A549 (cell line): ENCODE data around the gene NEAT1. TPM values are rescaled to one million over a fixed set of nuclear protein-coding genes. Genes with fewer than 3 reads are reported as not detected.

ENCODE experiments used
- ATAC-seq, 2 experiments: fragments of 200-7000 bp in 1 of 2; fragments of >200 bp in 1 of 2; cut with Nextera tagmentation in 1 of 2; cut with Tn5 transposase in 1 of 2; 3 replicates each; pipeline versions ENCODE4 v1.8.0 to v1.9.1; 2018 to 2020; ENCODE audit warnings: mild to moderate bottlenecking in 1 of 2, moderate library complexity in 1 of 2
- CTCF ChIA-PET: fragments of 300-600 bp; sonication (Branson Sonifier 250); formaldehyde crosslinking; extraction: SDS; loops from one replicate; lab custom pipeline; 2021; ENCODE audit warnings: antibody characterized with exemption, inconsistent platforms; lab: Yijun Ruan, JAX
- POLR2A ChIA-PET: fragments of 350-600 bp; formaldehyde crosslinking; extraction: SDS; loops from one replicate; lab custom pipeline; 2021; ENCODE audit warnings: antibody characterized with exemption, inconsistent platforms; lab: Yijun Ruan, JAX
- DNase-seq, 2 experiments: peaks; one replicate each; pipeline versions ENCODE4 v3.0.0 to v3.0.0-alpha.2; 2011 to 2016; ENCODE audit warnings: low read depth in 1 of 2, low spot score in 1 of 2
- FAIRE-seq: peaks from 2 replicates; lab custom pipeline; 2011; peaks lifted over from hg19 to GRCh38; lab: Jason Lieb, UNC
- H3K27ac ChIP-seq, 2 experiments: fragments of >200 bp; sonication (Bioruptor Twin); formaldehyde crosslinking; 3 replicates each; pipeline ENCODE4 v1.5.1; 2016 to 2017
- H3K4me1 ChIP-seq: fragments of >200 bp; sonication (Bioruptor Twin); formaldehyde crosslinking; 3 replicates; pipeline ENCODE4 v1.6.1; 2016
- H3K4me2 ChIP-seq: fragments of >200 bp; sonication (Bioruptor Twin); formaldehyde crosslinking; 3 replicates; pipeline ENCODE4 v1.6.1; 2016
- H3K4me3 ChIP-seq: fragments of >200 bp; sonication (Bioruptor Twin); formaldehyde crosslinking; 3 replicates; pipeline ENCODE4 v1.5.1; 2016
- H3K9me3 ChIP-seq: fragments of >200 bp; sonication (Bioruptor Twin); formaldehyde crosslinking; 3 replicates; pipeline ENCODE4 v1.6.1; 2016
- BHLHE40 ChIP-seq: IDR thresholded peaks from 2 replicates; pipeline ENCODE4 v1.6.1; 2012; ENCODE audit warnings: low read depth, low read length, inconsistent platforms
- CBX2 ChIP-seq: fragments of 200-600 bp; sonication (generic); IDR thresholded peaks from 2 replicates; pipeline ENCODE4 v1.6.1; 2016; ENCODE audit warnings: low read depth, mild to moderate bottlenecking, borderline replicate concordance
- CEBPB ChIP-seq, 2 experiments: fragments of >200 bp in 1 of 2; sonication (Bioruptor Twin) in 1 of 2; formaldehyde crosslinking in 1 of 2; IDR thresholded peaks; 2 replicates each; pipeline ENCODE4 v1.6.1; 2012 to 2016
- EHMT2 ChIP-seq: fragments of 200-600 bp; sonication (generic); IDR thresholded peaks from 2 replicates; pipeline ENCODE4 v1.6.1; 2016; ENCODE audit warnings: antibody characterized with exemption, low read depth, mild to moderate bottlenecking, moderate library complexity
- EP300 ChIP-seq, 2 experiments: fragments of >200 bp; sonication (Bioruptor Twin); formaldehyde crosslinking; IDR thresholded peaks; 2 replicates in 1 of 2; 3 replicates in 1 of 2; pipeline ENCODE4 v1.6.1; 2016 to 2017
- ESRRA ChIP-seq: fragments of 150-350 bp; IDR thresholded peaks from 2 replicates; pipeline ENCODE4 v1.6.1; 2014; ENCODE audit warnings: mild to moderate bottlenecking, low read length, borderline replicate concordance
- FOSB ChIP-seq: fragments of 250-450 bp; sonication (Bioruptor Pico); IDR thresholded peaks from 2 replicates; pipeline ENCODE4 v1.5.0; 2020; ENCODE audit warnings: mild to moderate bottlenecking, moderate library complexity
- HOXA7 ChIP-seq: fragments of 250-450 bp; sonication (Bioruptor Pico); IDR thresholded peaks from 2 replicates; pipeline ENCODE4 v1.5.0; 2020; ENCODE audit warnings: mild to moderate bottlenecking, moderate library complexity
- HOXB5 ChIP-seq: fragments of 250-450 bp; sonication (Bioruptor Pico); IDR thresholded peaks from 2 replicates; pipeline ENCODE4 v1.5.0; 2020; ENCODE audit warnings: mild to moderate bottlenecking, moderate library complexity
- JUN ChIP-seq, 2 experiments: fragments of >200 bp; sonication (Bioruptor Twin); formaldehyde crosslinking; IDR thresholded peaks; 2 replicates in 1 of 2; 3 replicates in 1 of 2; pipeline ENCODE4 v1.6.1; 2016 to 2017
- KDM1A ChIP-seq: fragments of 200-600 bp; sonication (generic); IDR thresholded peaks from 2 replicates; pipeline ENCODE4 v1.6.1; 2016; ENCODE audit warnings: low read depth, mild to moderate bottlenecking
- KDM5A ChIP-seq: fragments of 200-600 bp; sonication (generic); IDR thresholded peaks from 2 replicates; pipeline ENCODE4 v1.6.1; 2016; ENCODE audit warnings: antibody characterized with exemption, mild to moderate bottlenecking
- MAFK ChIP-seq: fragments of 450-650 bp; IDR thresholded peaks from 2 replicates; pipeline ENCODE4 v1.6.1; 2014; ENCODE audit not compliant: partially characterized antibody
- NR3C1 ChIP-seq: fragments of >200 bp; sonication (Bioruptor Twin); formaldehyde crosslinking; IDR thresholded peaks from 3 replicates; pipeline ENCODE4 v1.6.1; 2017
- RARB ChIP-seq: fragments of 250-450 bp; sonication (Bioruptor Pico); IDR thresholded peaks from 2 replicates; pipeline ENCODE4 v1.8.0; 2021; ENCODE audit warnings: mild to moderate bottlenecking, moderate library complexity
- RNF2 ChIP-seq: fragments of 200-600 bp; sonication (generic); IDR thresholded peaks from 2 replicates; pipeline ENCODE4 v1.6.1; 2016; ENCODE audit warnings: low read depth, mild to moderate bottlenecking, antibody characterized with exemption, moderate library complexity, borderline replicate concordance
- SREBF2 ChIP-seq: fragments of 450-650 bp; IDR thresholded peaks from 2 replicates; pipeline ENCODE4 v1.6.1; 2014; ENCODE audit warnings: mild to moderate bottlenecking, moderate library complexity
- TFCP2L1 ChIP-seq: fragments of 250-450 bp; sonication (Bioruptor Pico); IDR thresholded peaks from 2 replicates; pipeline ENCODE4 v1.5.0; 2021; ENCODE audit warnings: mild to moderate bottlenecking
- ZC3H11A ChIP-seq: fragments of 450-650 bp; IDR thresholded peaks from 2 replicates; pipeline ENCODE4 v1.6.1; 2014; ENCODE audit warnings: antibody characterized with exemption, mild to moderate bottlenecking
- ZFP36 ChIP-seq: fragments of 450-650 bp; IDR thresholded peaks from 2 replicates; pipeline ENCODE4 v1.6.1; 2014; ENCODE audit warnings: borderline replicate concordance; ENCODE audit not compliant: partially characterized antibody
- WGBS: methylation state at CpG from one replicate; pipeline ENCODE4 v1.1.6; 2017; ENCODE audit errors: missing lambda C conversion rate; 5-methylcytosine and 5-hydroxymethylcytosine counted together
- polyA plus RNA-seq, 4 experiments: library from polyadenylated mRNA; depleted of rRNA in 3 of 4; stranded (reverse); fragments of >200 nt; fragmentation: RNase III in 1 of 4; extraction: RNeasy Plus Mini Kit Qiagen cat#74134 plus additional on column Dnase treatment in 1 of 4; gene quantifications; 2 replicates in 3 of 4; 3 replicates in 1 of 4; pipeline ENCODE4 v1.2.3, GENCODE V29; 2011 to 2017
- TF ChIP-seq, protein P1 (sequence below): IDR thresholded peaks from 2 replicates; pipeline ENCODE4 v1.6.1; 2012; ENCODE audit warnings: low read depth, borderline replicate concordance
- TF ChIP-seq, protein P2 (sequence below): fragments of 250-450 bp; sonication (Bioruptor Pico); IDR thresholded peaks from 2 replicates; pipeline ENCODE4 v1.5.0; 2021; ENCODE audit warnings: mild to moderate bottlenecking, moderate library complexity, borderline replicate concordance
- TF ChIP-seq, protein P3 (sequence below): fragments of >200 bp; sonication (Bioruptor Twin); formaldehyde crosslinking; IDR thresholded peaks from 2 replicates; pipeline ENCODE4 v1.6.1; 2016
- TF ChIP-seq, protein P4 (sequence below): fragments of 200-600 bp; sonication (generic); IDR thresholded peaks from 2 replicates; pipeline ENCODE4 v1.6.1; 2016; ENCODE audit warnings: antibody characterized with exemption, mild to moderate bottlenecking, moderate library complexity
- TF ChIP-seq, protein P5 (sequence below): IDR thresholded peaks from 2 replicates; pipeline ENCODE4 v1.6.1; 2012

The NEAT1 gene
- polyA plus RNA-seq, 2 of the 4 experiments (the other 2 are of a cell fraction), result 314 to 1,223 TPM

DNA sequence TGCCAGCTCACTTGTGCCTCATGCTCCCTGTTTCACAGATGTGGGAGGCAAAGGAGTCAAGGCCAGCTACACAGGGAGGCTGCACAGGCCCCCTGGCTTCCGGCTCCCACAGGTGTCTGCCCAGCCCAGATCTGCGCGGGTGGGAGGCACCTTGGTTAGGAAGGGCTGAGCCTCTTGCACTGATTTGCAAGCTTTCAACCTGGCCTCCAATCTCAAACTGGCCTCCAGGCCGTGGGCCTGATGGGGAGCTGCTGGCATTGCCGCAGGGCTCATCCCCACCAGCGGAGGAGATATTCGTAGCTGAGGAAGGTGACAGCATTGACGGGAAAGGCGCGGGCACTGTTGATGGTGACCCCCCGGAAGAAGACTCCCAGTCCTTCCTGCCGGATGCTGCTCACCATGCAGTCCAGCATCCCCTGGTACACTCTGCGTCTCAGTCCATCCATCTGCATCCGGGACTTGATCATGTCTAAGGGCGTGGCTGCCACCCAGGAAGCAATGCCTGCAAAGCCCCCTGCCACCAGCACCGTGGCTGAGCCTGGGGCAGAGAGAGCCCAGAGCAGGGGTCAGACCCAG is 46.4 kb upstream of the NEAT1 start:
- 90% methylated on average over 16 of the region's 16 CpGs for WGBS
- Histone ChIP-seq H3K4me3 (no peak overlapping the region), H3K27ac (peak overlapping the region in 1 of 2 experiments; percentile 93; a peak in 2 of 6 replicates), H3K4me2 (no peak overlapping the region), H3K4me1 (peaks cover 48% of the 10 kb centered on the region), H3K9me3 (no peaks in the 10 kb centered on the region)
- ATAC-seq, result no peak; a peak in 1 of 6 replicates
- no peak for TF ChIP-seq JUN (IDR thresholded peaks at IDR 0.05)
- no peak for TF ChIP-seq TFCP2L1
- no peak for TF ChIP-seq RNF2
- TF ChIP-seq CBX2, result no peak
- TF ChIP-seq KDM1A, result no peak
- TF ChIP-seq SREBF2, result no peak
- TF ChIP-seq, protein P1, sequence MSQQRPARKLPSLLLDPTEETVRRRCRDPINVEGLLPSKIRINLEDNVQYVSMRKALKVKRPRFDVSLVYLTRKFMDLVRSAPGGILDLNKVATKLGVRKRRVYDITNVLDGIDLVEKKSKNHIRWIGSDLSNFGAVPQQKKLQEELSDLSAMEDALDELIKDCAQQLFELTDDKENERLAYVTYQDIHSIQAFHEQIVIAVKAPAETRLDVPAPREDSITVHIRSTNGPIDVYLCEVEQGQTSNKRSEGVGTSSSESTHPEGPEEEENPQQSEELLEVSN, result no peak
- no peak for TF ChIP-seq HOXB5
- TF ChIP-seq RARB, result no peak
- TF ChIP-seq HOXA7 (CRISPR knock-in tag), result no peak
- TF ChIP-seq MAFK, result no peak
- TF ChIP-seq KDM5A, result no peak
- no peak for TF ChIP-seq ZFP36
- no peak for DNase-seq
- FAIRE-seq, result no peak
- POLR2A ChIA-PET, result no interaction called here
- CTCF ChIA-PET, result interaction anchor here (0.6 to 2.7 kb wide), 6 partner anchors 11 to 134 kb away, joined by 3 to 13 read pairs (median 3); no protein-coding TSS in a partner anchor

DNA sequence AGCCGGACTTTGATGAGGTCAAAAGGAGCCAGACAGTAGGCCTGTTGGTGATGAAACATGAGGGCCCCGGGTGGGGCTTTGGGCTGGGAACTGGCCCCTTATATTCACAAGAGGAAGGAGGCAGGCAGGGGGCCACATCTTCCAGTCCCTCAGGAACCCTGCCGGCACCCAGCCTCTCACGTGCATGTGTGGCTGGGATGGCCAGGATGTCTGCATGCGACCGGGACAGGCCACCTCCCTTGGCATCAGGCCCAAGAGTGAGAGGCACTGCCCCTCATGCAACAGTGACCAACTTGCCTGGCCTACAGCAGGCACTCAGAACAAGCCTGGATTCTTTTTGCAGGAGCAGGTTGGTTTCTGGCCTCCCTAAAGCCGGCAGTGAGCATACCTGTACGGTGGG is 45.6 kb upstream of the NEAT1 start:
- no peak for ATAC-seq
- no peak for TF ChIP-seq FOSB
- no peak for TF ChIP-seq CBX2
- no peak for TF ChIP-seq EHMT2
- TF ChIP-seq JUN (IDR thresholded peaks at IDR 0.05), result no peak
- no peak for TF ChIP-seq ZC3H11A
- TF ChIP-seq ZFP36, result no peak
- TF ChIP-seq ESRRA, result no peak
- no peak for TF ChIP-seq RNF2
- TF ChIP-seq, protein P2, sequence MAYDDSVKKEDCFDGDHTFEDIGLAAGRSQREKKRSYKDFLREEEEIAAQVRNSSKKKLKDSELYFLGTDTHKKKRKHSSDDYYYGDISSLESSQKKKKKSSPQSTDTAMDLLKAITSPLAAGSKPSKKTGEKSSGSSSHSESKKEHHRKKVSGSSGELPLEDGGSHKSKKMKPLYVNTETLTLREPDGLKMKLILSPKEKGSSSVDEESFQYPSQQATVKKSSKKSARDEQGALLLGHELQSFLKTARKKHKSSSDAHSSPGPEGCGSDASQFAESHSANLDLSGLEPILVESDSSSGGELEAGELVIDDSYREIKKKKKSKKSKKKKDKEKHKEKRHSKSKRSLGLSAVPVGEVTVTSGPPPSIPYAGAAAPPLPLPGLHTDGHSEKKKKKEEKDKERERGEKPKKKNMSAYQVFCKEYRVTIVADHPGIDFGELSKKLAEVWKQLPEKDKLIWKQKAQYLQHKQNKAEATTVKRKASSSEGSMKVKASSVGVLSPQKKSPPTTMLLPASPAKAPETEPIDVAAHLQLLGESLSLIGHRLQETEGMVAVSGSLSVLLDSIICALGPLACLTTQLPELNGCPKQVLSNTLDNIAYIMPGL (CRISPR knock-in tag), result no peak
- no peak for TF ChIP-seq KDM1A
- no peak for TF ChIP-seq EP300 (IDR thresholded peaks at IDR 0.05)
- no peak for TF ChIP-seq BHLHE40
- TF ChIP-seq, protein P3, sequence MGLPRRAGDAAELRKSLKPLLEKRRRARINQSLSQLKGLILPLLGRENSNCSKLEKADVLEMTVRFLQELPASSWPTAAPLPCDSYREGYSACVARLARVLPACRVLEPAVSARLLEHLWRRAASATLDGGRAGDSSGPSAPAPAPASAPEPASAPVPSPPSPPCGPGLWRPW, result no peak
- no peak for TF ChIP-seq CEBPB (IDR thresholded peaks at IDR 0.05)
- TF ChIP-seq, protein P4, sequence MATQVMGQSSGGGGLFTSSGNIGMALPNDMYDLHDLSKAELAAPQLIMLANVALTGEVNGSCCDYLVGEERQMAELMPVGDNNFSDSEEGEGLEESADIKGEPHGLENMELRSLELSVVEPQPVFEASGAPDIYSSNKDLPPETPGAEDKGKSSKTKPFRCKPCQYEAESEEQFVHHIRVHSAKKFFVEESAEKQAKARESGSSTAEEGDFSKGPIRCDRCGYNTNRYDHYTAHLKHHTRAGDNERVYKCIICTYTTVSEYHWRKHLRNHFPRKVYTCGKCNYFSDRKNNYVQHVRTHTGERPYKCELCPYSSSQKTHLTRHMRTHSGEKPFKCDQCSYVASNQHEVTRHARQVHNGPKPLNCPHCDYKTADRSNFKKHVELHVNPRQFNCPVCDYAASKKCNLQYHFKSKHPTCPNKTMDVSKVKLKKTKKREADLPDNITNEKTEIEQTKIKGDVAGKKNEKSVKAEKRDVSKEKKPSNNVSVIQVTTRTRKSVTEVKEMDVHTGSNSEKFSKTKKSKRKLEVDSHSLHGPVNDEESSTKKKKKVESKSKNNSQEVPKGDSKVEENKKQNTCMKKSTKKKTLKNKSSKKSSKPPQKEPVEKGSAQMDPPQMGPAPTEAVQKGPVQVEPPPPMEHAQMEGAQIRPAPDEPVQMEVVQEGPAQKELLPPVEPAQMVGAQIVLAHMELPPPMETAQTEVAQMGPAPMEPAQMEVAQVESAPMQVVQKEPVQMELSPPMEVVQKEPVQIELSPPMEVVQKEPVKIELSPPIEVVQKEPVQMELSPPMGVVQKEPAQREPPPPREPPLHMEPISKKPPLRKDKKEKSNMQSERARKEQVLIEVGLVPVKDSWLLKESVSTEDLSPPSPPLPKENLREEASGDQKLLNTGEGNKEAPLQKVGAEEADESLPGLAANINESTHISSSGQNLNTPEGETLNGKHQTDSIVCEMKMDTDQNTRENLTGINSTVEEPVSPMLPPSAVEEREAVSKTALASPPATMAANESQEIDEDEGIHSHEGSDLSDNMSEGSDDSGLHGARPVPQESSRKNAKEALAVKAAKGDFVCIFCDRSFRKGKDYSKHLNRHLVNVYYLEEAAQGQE, result no peak
- TF ChIP-seq, protein P5, sequence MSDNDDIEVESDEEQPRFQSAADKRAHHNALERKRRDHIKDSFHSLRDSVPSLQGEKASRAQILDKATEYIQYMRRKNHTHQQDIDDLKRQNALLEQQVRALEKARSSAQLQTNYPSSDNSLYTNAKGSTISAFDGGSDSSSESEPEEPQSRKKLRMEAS, result no peak
- no peak for TF ChIP-seq NR3C1
- H3K4me3 ChIP-seq, result no peak overlapping the region
- ChIA-PET POLR2A (no interaction called here), CTCF (interaction anchor here (1.2 to 2.6 kb wide), 2 partner anchors 9 to 23 kb away, joined by 3 to 16 read pairs; no protein-coding TSS in a partner anchor)
- peak overlapping the region in 1 of 2 experiments; percentile 93; a peak in 3 of 6 replicates for H3K27ac ChIP-seq
- H3K4me1 ChIP-seq, result peaks cover 48% of the 10 kb centered on the region
- 76% methylated on average over 6 of the region's 8 CpGs for WGBS
- no peaks in the 10 kb centered on the region for H3K9me3 ChIP-seq
- FAIRE-seq, result no peak
- H3K4me2 ChIP-seq, result no peak overlapping the region
- DNase-seq, result no peak
